Measurements from ENCODE around the gene LENEP.

LENEP gene

GRCh38 chr1:155024315-155024714, 30.9 kb downstream of the LENEP start:
- CTCF ChIA-PET: interaction anchor here (1.3 to 7.2 kb wide), 2 partner anchors 6 to 21 kb away, joined by 3 to 53 read pairs; no protein-coding TSS in a partner anchor
- no peak for TF ChIP-seq CTCF (IDR thresholded peaks at IDR 0.05; ENCODE audit: insufficient read depth, low read length, missing control alignments)
- H3K4me3 ChIP-seq (ENCODE audit: low read depth, low read length): no peak overlapping the region
- POLR2A ChIA-PET: interaction anchor here (0.6 kb wide), 1 partner anchor 69 kb away, joined by 3 read pairs; the partner anchor contains the start of gene PBXIP1
- DNase-seq (ENCODE audit: low read depth, low spot score): no peak

- TF ChIP-seq CTCF (IDR thresholded peaks at IDR 0.05; ENCODE audit: insufficient read depth, low read length, missing control alignments): no peak
- CTCF ChIA-PET: interaction anchor here (0.7 to 7.2 kb wide), 4 partner anchors 8 to 59 kb away, joined by 3 to 53 read pairs (median 4); no protein-coding TSS in a partner anchor
- POLR2A ChIA-PET: no interaction called here
- no peak overlapping the region for H3K4me3 ChIP-seq (ENCODE audit: low read depth, low read length)
- no peak for DNase-seq (ENCODE audit: low read depth, low spot score)
Observed at GRCh38 chr1:155026154-155026553, 32.8 kb downstream of the LENEP start.

GRCh38 chr1:155026588-155026987, 33.2 kb downstream of the LENEP start:
- ChIA-PET POLR2A (no interaction called here), CTCF (interaction anchor here (1.0 to 7.2 kb wide), 2 partner anchors 8 to 35 kb away, joined by 3 to 53 read pairs; no protein-coding TSS in a partner anchor)
- DNase-seq (ENCODE audit: low read depth, low spot score): no peak
- H3K4me3 ChIP-seq (ENCODE audit: low read depth, low read length): no peak overlapping the region
- no peak for TF ChIP-seq CTCF (IDR thresholded peaks at IDR 0.05; ENCODE audit: insufficient read depth, low read length, missing control alignments)

GRCh38 chr1:155029513-155030242, 36.3 kb downstream of the LENEP start:
- ChIA-PET CTCF (interaction anchor here (1.1 to 9.3 kb wide), 3 partner anchors 11 to 68 kb away, joined by 3 to 85 read pairs (median 53); partner anchors contain the start of gene PYGO2), POLR2A (no interaction called here)
- TF ChIP-seq CTCF (IDR thresholded peaks at IDR 0.05; ENCODE audit: insufficient read depth, low read length, missing control alignments): no peak
- no peak overlapping the region for H3K4me3 ChIP-seq (ENCODE audit: low read depth, low read length)
- DNase-seq (ENCODE audit: low read depth, low spot score): no peak

- ChIA-PET CTCF (interaction anchor here (0.9 to 9.3 kb wide), 4 partner anchors 12 to 69 kb away, joined by 3 to 85 read pairs (median 28); partner anchors contain the start of genes ADAM15 and PYGO2), POLR2A (interaction anchor here (1.1 kb wide), 1 partner anchor 15 kb away, joined by 3 read pairs; no protein-coding TSS in a partner anchor)
- no peak for TF ChIP-seq CTCF (IDR thresholded peaks at IDR 0.05; ENCODE audit: insufficient read depth, low read length, missing control alignments)
- H3K4me3 ChIP-seq (ENCODE audit: low read depth, low read length): no peak overlapping the region
- DNase-seq (ENCODE audit: low read depth, low spot score): no peak
Observed at GRCh38 chr1:155030243-155030795, 36.9 kb downstream of the LENEP start.

GRCh38 chr1:155030899-155031298, 37.5 kb downstream of the LENEP start:
- no peak for TF ChIP-seq CTCF (IDR thresholded peaks at IDR 0.05; ENCODE audit: insufficient read depth, low read length, missing control alignments)
- H3K4me3 ChIP-seq (ENCODE audit: low read depth, low read length): no peak overlapping the region
- POLR2A ChIA-PET: interaction anchor here (1.1 kb wide), 1 partner anchor 14 kb away, joined by 3 read pairs; no protein-coding TSS in a partner anchor
- CTCF ChIA-PET: interaction anchor here (0.9 to 9.3 kb wide), 5 partner anchors 12 to 69 kb away, joined by 3 to 85 read pairs (median 3); partner anchors contain the start of genes ADAM15 and PYGO2
- no peak for DNase-seq (ENCODE audit: low read depth, low spot score)
